Measurements from ENCODE around the gene ADGRD1.

DNA sequence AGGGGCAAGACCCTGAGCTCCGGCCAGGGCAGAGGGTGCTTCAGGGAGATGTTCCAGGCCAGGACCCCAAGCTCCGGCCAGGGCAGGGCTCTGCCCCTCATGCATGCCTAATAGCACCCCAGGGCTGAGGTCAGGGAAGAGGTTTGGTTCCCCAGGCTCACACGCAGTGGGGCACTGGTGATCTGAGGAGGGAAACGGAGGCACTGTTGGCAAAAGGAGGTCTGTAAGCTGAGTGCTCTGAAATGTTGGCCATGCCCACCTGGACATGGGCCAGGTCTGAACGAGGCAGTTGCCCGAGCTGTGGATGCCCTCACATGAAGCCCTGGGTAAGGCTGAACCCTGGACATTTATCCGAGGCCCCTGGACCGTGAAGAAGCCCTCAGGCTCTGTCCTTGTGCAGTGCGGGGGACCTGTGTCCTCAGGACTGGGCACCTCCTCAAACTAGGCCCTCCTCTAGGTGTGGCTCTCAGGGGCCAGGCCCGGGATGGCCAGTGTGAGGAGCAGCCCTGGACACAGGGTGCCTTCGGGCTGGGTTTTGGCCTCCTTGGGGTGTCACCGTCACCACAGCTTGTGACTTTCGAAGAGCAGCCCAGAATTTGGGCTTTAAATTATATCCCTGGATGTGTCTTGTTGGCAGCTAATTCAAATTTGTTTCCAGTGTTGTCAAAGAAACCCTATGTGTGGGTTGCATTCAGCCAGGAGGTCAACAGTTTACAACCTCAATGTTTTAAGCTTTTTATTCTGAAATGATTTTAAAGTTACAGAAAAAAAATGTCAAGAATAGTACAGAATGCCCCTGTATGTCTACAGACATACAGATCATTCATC, 66.8 kb downstream of the ADGRD1 start:
- TF ChIP-seq, protein P1, sequence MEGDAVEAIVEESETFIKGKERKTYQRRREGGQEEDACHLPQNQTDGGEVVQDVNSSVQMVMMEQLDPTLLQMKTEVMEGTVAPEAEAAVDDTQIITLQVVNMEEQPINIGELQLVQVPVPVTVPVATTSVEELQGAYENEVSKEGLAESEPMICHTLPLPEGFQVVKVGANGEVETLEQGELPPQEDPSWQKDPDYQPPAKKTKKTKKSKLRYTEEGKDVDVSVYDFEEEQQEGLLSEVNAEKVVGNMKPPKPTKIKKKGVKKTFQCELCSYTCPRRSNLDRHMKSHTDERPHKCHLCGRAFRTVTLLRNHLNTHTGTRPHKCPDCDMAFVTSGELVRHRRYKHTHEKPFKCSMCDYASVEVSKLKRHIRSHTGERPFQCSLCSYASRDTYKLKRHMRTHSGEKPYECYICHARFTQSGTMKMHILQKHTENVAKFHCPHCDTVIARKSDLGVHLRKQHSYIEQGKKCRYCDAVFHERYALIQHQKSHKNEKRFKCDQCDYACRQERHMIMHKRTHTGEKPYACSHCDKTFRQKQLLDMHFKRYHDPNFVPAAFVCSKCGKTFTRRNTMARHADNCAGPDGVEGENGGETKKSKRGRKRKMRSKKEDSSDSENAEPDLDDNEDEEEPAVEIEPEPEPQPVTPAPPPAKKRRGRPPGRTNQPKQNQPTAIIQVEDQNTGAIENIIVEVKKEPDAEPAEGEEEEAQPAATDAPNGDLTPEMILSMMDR (IDR thresholded peaks at IDR 0.05) = no peak
- TF ChIP-seq POLR2A (IDR thresholded peaks at IDR 0.05) (no peak), POLR2AphosphoS5 (IDR thresholded peaks at IDR 0.05) (no peak), EP300 (IDR thresholded peaks at IDR 0.05) (no peak)
